CD14-positive monocyte (primary cell): ENCODE measurements around the gene CERK. TPM values are rescaled to one million over a fixed set of nuclear protein-coding genes. Genes with fewer than 3 reads are reported as not detected.

ENCODE experiments used
- DNase-seq, 3 donors: peaks; one replicate each; pipeline ENCODE4 v3.0.0-alpha.2; 2011 to 2022
- H2AFZ ChIP-seq: 2 replicates; pipeline ENCODE4 v1.6.0; 2012; ENCODE audit warnings: mild to moderate bottlenecking, low read depth, low read length, inconsistent platforms; ENCODE audit not compliant: insufficient read depth, poor library complexity, severe bottlenecking
- H3K27ac ChIP-seq, 2 donors: 1 replicate in 1 of 2; 2 replicates in 1 of 2; pipeline ENCODE4 v1.5.1; 2012 to 2013; ENCODE audit warnings: low read length in 2 of 2, control low read depth in 1 of 2, inconsistent platforms in 1 of 2, low read depth in 1 of 2, mild to moderate bottlenecking in 1 of 2
- H3K27me3 ChIP-seq, 2 donors: one replicate each; pipeline versions ENCODE4 v1.6.0 to v1.6.1; 2011 to 2013; ENCODE audit warnings: low read length in 2 of 2; ENCODE audit not compliant: control insufficient read depth in 2 of 2, insufficient read depth in 2 of 2
- H3K36me3 ChIP-seq, 2 donors: replicated peaks in 1 of 2; 1 replicate in 1 of 2; 2 replicates in 1 of 2; pipeline versions ENCODE4 v1.5.1 to v1.6.1; 2012 to 2013; ENCODE audit warnings: low read length in 2 of 2, control low read depth in 1 of 2, inconsistent platforms in 1 of 2, mild to moderate bottlenecking in 1 of 2; ENCODE audit not compliant: insufficient read depth in 2 of 2, control insufficient read depth in 1 of 2
- H3K4me1 ChIP-seq, 2 donors: 1 replicate in 1 of 2; 2 replicates in 1 of 2; pipeline versions ENCODE4 v1.5.1 to v1.6.1; 2012 to 2013; ENCODE audit warnings: low read length in 2 of 2, control low read depth in 1 of 2, inconsistent platforms in 1 of 2, mild to moderate bottlenecking in 1 of 2, moderate library complexity in 1 of 2; ENCODE audit not compliant: insufficient read depth in 2 of 2, control insufficient read depth in 1 of 2
- H3K4me2 ChIP-seq: replicated peaks from 2 replicates; pipeline ENCODE3; 2012; ENCODE audit warnings: low read length, moderate library complexity, mild to moderate bottlenecking; ENCODE audit not compliant: poor library complexity, severe bottlenecking; ENCODE audit errors: extremely low read depth
- H3K4me3 ChIP-seq, 3 experiments: fragments of 200-600 bp in 1 of 3; sonication (generic) in 1 of 3; replicated peaks in 1 of 3; 1 replicate in 2 of 3; 2 replicates in 1 of 3; pipeline ENCODE4 v1.5.1; 2011 to 2013; ENCODE audit warnings: low read length in 3 of 3, mild to moderate bottlenecking in 3 of 3, control low read depth in 2 of 3, low read depth in 2 of 3, inconsistent platforms in 1 of 3, moderate library complexity in 1 of 3
- H3K79me2 ChIP-seq: 2 replicates; pipeline ENCODE4 v1.6.0; 2012; ENCODE audit warnings: mild to moderate bottlenecking, control low read depth, inconsistent platforms, low read length, moderate library complexity; ENCODE audit not compliant: insufficient read depth
- H3K9ac ChIP-seq: 2 replicates; pipeline ENCODE4 v1.6.0; 2017; ENCODE audit warnings: low read length, mild to moderate bottlenecking; ENCODE audit not compliant: insufficient read depth, poor library complexity, severe bottlenecking
- H3K9me3 ChIP-seq, 2 donors: replicated peaks in 1 of 2; 1 replicate in 1 of 2; 2 replicates in 1 of 2; pipeline versions ENCODE4 v1.5.1 to v1.6.1; 2012 to 2013; ENCODE audit warnings: low read length in 2 of 2, control low read depth in 1 of 2; ENCODE audit not compliant: control insufficient read depth in 1 of 2, insufficient read depth in 1 of 2
- H4K20me1 ChIP-seq: 2 replicates; pipeline ENCODE4 v1.6.0; 2012; ENCODE audit warnings: mild to moderate bottlenecking, low read length, control low read depth, moderate library complexity; ENCODE audit not compliant: insufficient read depth
- H3K27ac Mint-ChIP-seq, 7 donors: one replicate each; pipeline ENCODE4 v1.8.0; 2020; ENCODE audit warnings: mild to moderate bottlenecking in 7 of 7, mixed read lengths in 7 of 7, moderate library complexity in 6 of 7, inconsistent platforms in 2 of 7
- H3K27me3 Mint-ChIP-seq, 3 donors: one replicate each; pipeline ENCODE4 v1.8.0; 2021 to 2022; ENCODE audit warnings: low read depth in 3 of 3, mild to moderate bottlenecking in 3 of 3, mixed read lengths in 3 of 3, moderate library complexity in 3 of 3, inconsistent platforms in 1 of 3
- H3K36me3 Mint-ChIP-seq, 2 donors: one replicate each; pipeline ENCODE4 v1.8.0; 2020; ENCODE audit warnings: mixed read lengths in 2 of 2, inconsistent platforms in 1 of 2, mild to moderate bottlenecking in 1 of 2
- H3K4me1 Mint-ChIP-seq: one replicate; pipeline ENCODE4 v1.8.0; 2020; ENCODE audit warnings: mild to moderate bottlenecking, mixed read lengths
- H3K4me3 Mint-ChIP-seq, 2 donors: one replicate each; pipeline ENCODE4 v1.8.0; 2020; ENCODE audit warnings: mild to moderate bottlenecking in 2 of 2, mixed read lengths in 2 of 2, moderate library complexity in 1 of 2
- H3K9me3 Mint-ChIP-seq, 7 donors: one replicate each; pipeline ENCODE4 v1.8.0; 2020 to 2022; ENCODE audit warnings: mixed read lengths in 7 of 7, mild to moderate bottlenecking in 6 of 7, moderate library complexity in 6 of 7, inconsistent platforms in 2 of 7
- CTCF ChIP-seq: fragments of 200-600 bp; IDR thresholded peaks from one replicate; pipeline ENCODE4 v1.8.0; 2022; ENCODE audit warnings: antibody characterized with exemption, mild to moderate bottlenecking
- WGBS: methylation state at CpG from one replicate; pipeline ENCODE4 v1.1.5; 2013; ENCODE audit warnings: missing lambda C conversion rate; ENCODE audit not compliant: insufficient coverage; 5-methylcytosine and 5-hydroxymethylcytosine counted together
- intact Hi-C, 2 donors: fragments of 100-400 bp; cut with micrococcal nuclease; formaldehyde crosslinking; loops; one replicate each; pipeline versions ENCODE4 v1.15.0 to v1.15.1; 2023
- polyA plus RNA-seq, 3 donors: library from polyadenylated mRNA; depleted of rRNA in 1 of 3; unstranded in 2 of 3; stranded (reverse) in 1 of 3; fragments of 300-500 nt in 2 of 3; fragments of >200 nt in 1 of 3; fragmentation: Illumina TruSeq in 2 of 3; gene quantifications; 1 replicate in 2 of 3; 2 replicates in 1 of 3; pipeline ENCODE4 v1.2.3, GENCODE V29; 2012 to 2021

The CERK gene
- polyA plus RNA-seq, 3 donors: 22.4 to 40.2 (median 24.5) TPM

GRCh38 chr22:46686221-46687047 lies 51.6 kb downstream of the CERK start:
- H4K20me1 ChIP-seq: peaks cover 60% of the 10 kb centered on the region
- peaks cover 0 to 2% (median 0%) of the 10 kb centered on the region in 3 donors for H3K27me3 Mint-ChIP-seq
- no peaks in the 10 kb centered on the region for H3K9me3 ChIP-seq
- no peaks in the 10 kb centered on the region for H3K27me3 ChIP-seq
- peak overlapping the region in 1 of 2 donors; percentile 7 for H3K4me3 Mint-ChIP-seq
- H3K4me2 ChIP-seq: no peak overlapping the region
- peaks cover 50 to 57% of the 10 kb centered on the region in 2 donors for H3K36me3 Mint-ChIP-seq
- peaks cover 0 to 3% (median 0%) of the 10 kb centered on the region in 7 donors for H3K9me3 Mint-ChIP-seq
- TF ChIP-seq CTCF: no peak
- H3K79me2 ChIP-seq: no peaks in the 10 kb centered on the region
- DNase-seq: peak in 2 of 3 donors; percentile 14 to 23
- no peak overlapping the region for H2AFZ ChIP-seq
- peak overlapping the region in 1 of 3 experiments; percentile 10 for H3K4me3 ChIP-seq
- H3K36me3 ChIP-seq: peaks cover 37 to 58% of the 10 kb centered on the region in 2 donors
- no peak overlapping the region for H3K9ac ChIP-seq
- peak overlapping the region in 2 of 7 donors; percentile 40 to 82 for H3K27ac Mint-ChIP-seq
- H3K27ac ChIP-seq: no peak overlapping the region
- 19% methylated on average over 20 of the region's 33 CpGs for WGBS
- H3K4me1 ChIP-seq: peaks cover 42 to 49% of the 10 kb centered on the region in 2 donors
- intact Hi-C loops: loop anchor here in 1 of 2 donors (10.0 kb wide), 1 partner anchor 122 kb away; no protein-coding TSS in a partner anchor
- H3K4me1 Mint-ChIP-seq: peaks cover 43% of the 10 kb centered on the region

- H3K4me1 ChIP-seq: peaks cover 42 to 49% of the 10 kb centered on the region in 2 donors
- TF ChIP-seq CTCF: no peak
- no peak overlapping the region for H3K9ac ChIP-seq
- H3K27ac ChIP-seq: peak overlapping the region; percentile 6 to 42
- peak overlapping the region; percentile 19 for H3K4me2 ChIP-seq
- Mint-ChIP-seq H3K4me1 (peaks cover 43% of the 10 kb centered on the region), H3K9me3 (peaks cover 0 to 3% (median 0%) of the 10 kb centered on the region in 7 donors), H3K4me3 (no peak overlapping the region), H3K27ac (peak overlapping the region in 5 of 7 donors; percentile 33 to 93 (median 76)), H3K36me3 (peaks cover 35 to 45% of the 10 kb centered on the region in 2 donors), H3K27me3 (peaks cover 0 to 2% (median 0%) of the 10 kb centered on the region in 3 donors)
- H3K4me3 ChIP-seq: peak overlapping the region in 1 of 3 experiments; percentile 16
- DNase-seq: peak; percentile 18 to 33 (median 19)
- H3K9me3 ChIP-seq: no peaks in the 10 kb centered on the region
- H3K79me2 ChIP-seq: no peaks in the 10 kb centered on the region
- intact Hi-C loops: loop anchor here (5.0 to 10.0 kb wide), 2 partner anchors 107 to 120 kb away; no protein-coding TSS in a partner anchor
- no peak overlapping the region for H2AFZ ChIP-seq
- WGBS: 36% methylated on average over 9 of the region's 10 CpGs
- no peaks in the 10 kb centered on the region for H3K27me3 ChIP-seq
- H3K36me3 ChIP-seq: peaks cover 22 to 41% of the 10 kb centered on the region in 2 donors
- peaks cover 71% of the 10 kb centered on the region for H4K20me1 ChIP-seq
Measured at GRCh38 chr22:46684706-46685105, 53.3 kb downstream of the CERK start.
